C4-2B (cell line): ENCODE data around the gene GALNT17.

ENCODE experiments used
- H3K27ac ChIP-seq: fragments of 450-650 bp; 2 replicates; pipeline ENCODE4 v1.5.1; 2017
- CTCF ChIP-seq: fragments of 450-650 bp; conservative IDR thresholded peaks from 2 replicates; pipeline ENCODE4 v1.5.1; 2017; ENCODE audit warnings: mild to moderate bottlenecking
- ZFX ChIP-seq: fragments of 450-650 bp; IDR thresholded peaks from 2 replicates; pipeline ENCODE4 v1.6.1; 2017

GALNT17 gene

GRCh38 chr7:71334541-71334940 is 202.6 kb downstream of the GALNT17 start:
- no peak overlapping the region for H3K27ac ChIP-seq

GRCh38 chr7:71338866-71339265 is 206.9 kb downstream of the GALNT17 start:
- TF ChIP-seq CTCF: no peak
- no peak for TF ChIP-seq ZFX
- H3K27ac ChIP-seq: no peak overlapping the region

More at GRCh38 chr7:71334541-71334940, 202.6 kb downstream of the GALNT17 start:
- TF ChIP-seq CTCF: no peak
- TF ChIP-seq ZFX: no peak

GRCh38 chr7:71339924-71340323 is 208.0 kb downstream of the GALNT17 start:
- TF ChIP-seq ZFX (no peak), CTCF (no peak)
- no peak overlapping the region for H3K27ac ChIP-seq

- no peak for TF ChIP-seq CTCF
- TF ChIP-seq ZFX: no peak
- H3K27ac ChIP-seq: no peak overlapping the region
Observed at GRCh38 chr7:71342202-71342601, 210.3 kb downstream of the GALNT17 start.

- TF ChIP-seq ZFX: no peak
- no peak for TF ChIP-seq CTCF
- H3K27ac ChIP-seq: no peak overlapping the region
Observed at GRCh38 chr7:71343039-71343438, 211.1 kb downstream of the GALNT17 start.

GRCh38 chr7:71343892-71344291 is 211.9 kb downstream of the GALNT17 start:
- no peak for TF ChIP-seq ZFX
- no peak for TF ChIP-seq CTCF
- no peak overlapping the region for H3K27ac ChIP-seq

GRCh38 chr7:71345117-71345884 is 213.4 kb downstream of the GALNT17 start:
- H3K27ac ChIP-seq: no peak overlapping the region
- no peak for TF ChIP-seq ZFX
- no peak for TF ChIP-seq CTCF
